ENCODE measurements around the gene NPPC.
"Not testable (repeated sequence)": the region's sequence is repeated elsewhere in the genome, so short reads cannot be mapped to it uniquely, and the experiment has no call there.

Gene NPPC

DNA sequence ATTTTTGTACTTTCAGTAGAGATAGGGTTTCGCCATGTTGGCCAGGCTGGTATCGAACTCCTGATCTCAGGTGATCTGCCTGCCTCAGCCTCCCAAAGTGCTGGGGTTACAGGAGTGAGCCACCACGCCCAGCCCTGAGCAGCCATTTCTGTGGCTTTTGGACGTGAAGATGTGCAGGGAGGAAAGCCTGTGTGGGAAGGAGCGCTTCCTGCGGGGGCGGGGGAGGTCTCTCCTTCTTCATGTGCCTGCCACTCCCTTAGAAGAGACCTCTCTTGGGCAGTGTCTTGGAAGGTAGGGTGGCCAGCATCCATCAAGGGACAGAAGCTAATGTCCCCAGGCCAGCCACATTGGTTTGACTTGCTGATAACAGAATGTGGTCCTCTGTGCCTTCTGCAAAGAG is 16.0 kb downstream of the NPPC start:
- H3K27ac ChIP-seq (ENCODE audit: insufficient read depth, low read length, poor library complexity, severe bottlenecking) = not testable (repeated sequence)

DNA sequence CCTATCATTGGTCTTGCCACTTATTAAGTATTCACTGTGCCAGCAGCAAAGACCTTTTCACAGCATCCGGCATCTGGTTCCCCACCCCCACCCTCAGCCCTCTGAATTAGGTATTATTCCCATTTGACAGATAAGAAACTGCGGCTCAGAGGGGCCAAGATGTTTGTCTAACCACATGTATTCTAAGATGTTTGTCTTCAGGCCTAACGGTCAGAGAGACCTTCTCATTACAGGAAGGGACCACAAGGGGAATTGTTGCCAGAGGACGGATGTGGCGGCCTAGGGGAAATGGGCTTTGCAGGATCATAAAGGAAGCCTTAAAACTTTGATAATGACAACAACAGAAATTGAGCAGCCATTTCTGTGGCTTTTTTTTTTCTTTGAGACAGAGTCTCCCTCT is 16.6 kb downstream of the NPPC start:
- no peaks in the 10 kb centered on the region for H3K9me3 ChIP-seq (ENCODE audit: control insufficient read depth, low read length)
- DNase-seq = no peak
- no peaks in the 10 kb centered on the region for H3K27me3 ChIP-seq (replicated peaks; ENCODE audit: control insufficient read depth, insufficient read depth, low read length, poor library complexity, severe bottlenecking)
- H3K4me3 ChIP-seq (ENCODE audit: insufficient read depth, low read depth, low read length, poor library complexity, severe bottlenecking) = no peak overlapping the region
- no peaks in the 10 kb centered on the region for H3K4me1 ChIP-seq (ENCODE audit: control insufficient read depth, insufficient read depth, low read length, poor library complexity, severe bottlenecking)
- no peak overlapping the region for H3K27ac ChIP-seq (ENCODE audit: insufficient read depth, low read length, poor library complexity, severe bottlenecking)
- no peaks in the 10 kb centered on the region for H3K36me3 ChIP-seq (ENCODE audit: control insufficient read depth, insufficient read depth, low read length)

More for the DNA sequence above, 16.0 kb downstream of the NPPC start:
- H3K36me3 ChIP-seq (ENCODE audit: control insufficient read depth, insufficient read depth, low read length); H3K4me3 ChIP-seq (ENCODE audit: insufficient read depth, low read depth, low read length, poor library complexity, severe bottlenecking); H3K27me3 ChIP-seq (replicated peaks; ENCODE audit: control insufficient read depth, insufficient read depth, low read length, poor library complexity, severe bottlenecking); DNase-seq; H3K9me3 ChIP-seq (ENCODE audit: control insufficient read depth, low read length); H3K4me1 ChIP-seq (ENCODE audit: control insufficient read depth, insufficient read depth, low read length, poor library complexity, severe bottlenecking): not testable (repeated sequence)

DNA sequence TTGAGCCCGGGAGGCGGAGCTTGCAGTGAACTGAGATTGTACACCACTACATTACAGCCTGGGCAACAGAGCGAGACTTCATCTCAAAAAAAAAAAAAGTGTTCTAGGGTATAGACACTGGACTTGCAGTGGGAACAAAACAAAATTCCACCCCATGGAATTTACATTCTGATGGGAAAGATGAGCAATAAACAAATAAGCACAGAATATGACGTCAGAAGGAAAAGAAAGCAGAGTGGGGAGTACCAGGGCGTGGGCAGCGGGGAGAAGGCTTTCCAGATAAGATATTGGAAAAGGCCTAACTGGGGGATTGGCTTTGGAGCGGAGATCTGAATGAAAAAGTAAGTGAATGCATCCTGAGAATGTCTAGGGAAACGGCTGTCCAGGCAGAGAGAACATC is 17.6 kb downstream of the NPPC start:
- no peaks in the 10 kb centered on the region for H3K36me3 ChIP-seq (ENCODE audit: control insufficient read depth, insufficient read depth, low read length)
- H3K4me1 ChIP-seq (ENCODE audit: control insufficient read depth, insufficient read depth, low read length, poor library complexity, severe bottlenecking) = no peaks in the 10 kb centered on the region
- H3K4me3 ChIP-seq (ENCODE audit: insufficient read depth, low read depth, low read length, poor library complexity, severe bottlenecking) = no peak overlapping the region
- no peaks in the 10 kb centered on the region for H3K9me3 ChIP-seq (ENCODE audit: control insufficient read depth, low read length)
- no peaks in the 10 kb centered on the region for H3K27me3 ChIP-seq (replicated peaks; ENCODE audit: control insufficient read depth, insufficient read depth, low read length, poor library complexity, severe bottlenecking)
- no peak for DNase-seq
- no peak overlapping the region for H3K27ac ChIP-seq (ENCODE audit: insufficient read depth, low read length, poor library complexity, severe bottlenecking)

DNA sequence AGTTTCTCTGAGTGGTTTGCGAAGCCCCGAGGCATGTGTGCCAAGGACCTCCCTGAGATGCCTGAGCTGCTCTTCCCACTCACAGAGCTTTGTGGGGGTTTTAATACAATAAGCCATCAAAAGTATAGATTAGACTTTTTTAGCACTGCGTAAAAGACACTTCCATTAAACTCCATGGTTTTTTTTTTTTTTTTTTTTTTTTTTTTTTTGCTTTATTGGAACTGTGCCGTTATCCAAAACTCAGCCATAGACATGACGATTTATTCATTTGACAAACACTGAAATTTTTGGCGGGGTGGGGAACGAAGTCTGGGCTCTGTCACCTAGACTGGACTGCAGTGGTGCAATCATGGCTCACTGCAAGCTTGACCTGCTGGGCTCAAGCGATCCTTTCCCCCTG is 18.4 kb downstream of the NPPC start:
- Histone ChIP-seq H3K9me3 (ENCODE audit: control insufficient read depth, low read length) (no peaks in the 10 kb centered on the region), H3K27ac (ENCODE audit: insufficient read depth, low read length, poor library complexity, severe bottlenecking) (no peak overlapping the region), H3K4me1 (ENCODE audit: control insufficient read depth, insufficient read depth, low read length, poor library complexity, severe bottlenecking) (no peaks in the 10 kb centered on the region), H3K4me3 (ENCODE audit: insufficient read depth, low read depth, low read length, poor library complexity, severe bottlenecking) (no peak overlapping the region), H3K36me3 (ENCODE audit: control insufficient read depth, insufficient read depth, low read length) (no peaks in the 10 kb centered on the region), H3K27me3 (replicated peaks; ENCODE audit: control insufficient read depth, insufficient read depth, low read length, poor library complexity, severe bottlenecking) (no peaks in the 10 kb centered on the region)
- no peak for DNase-seq

DNA sequence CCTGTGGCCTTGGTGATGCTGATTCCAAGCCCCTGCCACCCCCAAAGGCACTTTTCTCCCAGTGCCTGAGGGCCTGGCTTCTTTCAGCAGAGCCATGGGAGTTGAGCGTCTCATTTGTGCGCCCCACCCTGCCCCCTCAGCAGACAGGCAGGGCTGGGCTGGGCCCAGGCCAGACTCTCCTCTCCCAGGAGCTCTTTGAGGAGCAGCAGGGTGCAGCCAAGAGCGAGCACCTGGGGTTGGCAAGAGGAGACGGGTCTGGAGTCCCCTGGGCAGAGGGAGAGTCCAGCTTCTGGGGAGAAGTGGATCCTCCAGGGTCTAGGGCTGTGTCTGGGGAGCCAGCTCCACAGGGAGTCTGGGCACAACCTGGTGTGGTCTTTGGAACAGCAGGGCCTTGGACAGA is 21.2 kb downstream of the NPPC start:
- H3K36me3 ChIP-seq (ENCODE audit: control insufficient read depth, insufficient read depth, low read length) = no peaks in the 10 kb centered on the region
- H3K4me3 ChIP-seq (ENCODE audit: insufficient read depth, low read depth, low read length, poor library complexity, severe bottlenecking) = no peak overlapping the region
- no peak for DNase-seq
- H3K27me3 ChIP-seq (replicated peaks; ENCODE audit: control insufficient read depth, insufficient read depth, low read length, poor library complexity, severe bottlenecking) = no peaks in the 10 kb centered on the region
- no peak overlapping the region for H3K27ac ChIP-seq (ENCODE audit: insufficient read depth, low read length, poor library complexity, severe bottlenecking)
- H3K4me1 ChIP-seq (ENCODE audit: control insufficient read depth, insufficient read depth, low read length, poor library complexity, severe bottlenecking) = no peaks in the 10 kb centered on the region
- H3K9me3 ChIP-seq (ENCODE audit: control insufficient read depth, low read length) = no peaks in the 10 kb centered on the region

DNA sequence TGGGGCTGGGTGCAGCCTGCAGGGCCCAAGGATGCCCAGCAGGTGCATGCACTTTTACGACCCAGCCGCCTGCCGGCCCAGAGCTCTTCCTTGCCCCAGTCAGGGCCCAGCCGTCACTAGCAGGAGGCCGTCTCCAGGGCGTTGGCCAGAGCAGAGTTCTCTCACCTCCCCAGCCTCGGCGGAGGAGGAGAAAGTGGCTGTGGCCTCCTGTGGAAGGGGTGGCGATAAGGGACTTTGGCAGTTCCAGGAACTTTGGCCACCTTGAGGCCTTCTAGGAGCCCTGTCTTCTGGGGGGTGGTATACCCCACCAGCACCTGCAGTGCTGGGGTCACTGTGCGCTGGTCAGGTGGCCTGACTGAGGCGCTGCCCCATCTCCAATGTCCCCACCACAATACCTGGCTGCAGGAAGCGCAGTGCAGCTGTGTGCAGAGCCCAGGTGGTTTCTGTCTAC is 22.0 kb downstream of the NPPC start:
- H3K27me3 ChIP-seq (replicated peaks; ENCODE audit: control insufficient read depth, insufficient read depth, low read length, poor library complexity, severe bottlenecking) = no peaks in the 10 kb centered on the region
- H3K4me3 ChIP-seq (ENCODE audit: insufficient read depth, low read depth, low read length, poor library complexity, severe bottlenecking) = no peak overlapping the region
- DNase-seq = no peak

DNA sequence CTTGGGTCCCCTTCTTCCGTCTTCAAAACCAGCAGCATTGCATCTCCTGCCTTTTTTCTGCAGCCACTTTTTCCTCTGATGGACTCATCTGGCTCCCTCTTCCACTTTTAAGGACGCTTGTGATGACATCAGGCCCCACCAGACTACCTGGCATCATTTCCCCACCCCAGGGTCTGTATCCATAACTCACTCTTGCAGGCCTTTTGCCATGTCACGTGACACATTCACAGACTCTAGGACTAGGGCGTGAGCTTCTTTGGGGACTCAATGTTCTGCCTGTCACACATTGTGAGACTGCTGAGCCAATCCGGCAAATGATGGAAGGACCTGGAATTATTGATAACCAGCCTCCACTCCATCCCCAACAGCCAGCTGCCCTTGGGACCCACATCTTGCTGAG is 23.6 kb downstream of the NPPC start:
- DNase-seq = no peak
- Histone ChIP-seq H3K4me1 (ENCODE audit: control insufficient read depth, insufficient read depth, low read length, poor library complexity, severe bottlenecking) (no peaks in the 10 kb centered on the region), H3K9me3 (ENCODE audit: control insufficient read depth, low read length) (no peaks in the 10 kb centered on the region), H3K4me3 (ENCODE audit: insufficient read depth, low read depth, low read length, poor library complexity, severe bottlenecking) (no peak overlapping the region), H3K27ac (ENCODE audit: insufficient read depth, low read length, poor library complexity, severe bottlenecking) (no peak overlapping the region), H3K36me3 (ENCODE audit: control insufficient read depth, insufficient read depth, low read length) (no peaks in the 10 kb centered on the region), H3K27me3 (replicated peaks; ENCODE audit: control insufficient read depth, insufficient read depth, low read length, poor library complexity, severe bottlenecking) (no peaks in the 10 kb centered on the region)

More for the DNA sequence above, 22.0 kb downstream of the NPPC start:
- no peaks in the 10 kb centered on the region for H3K9me3 ChIP-seq (ENCODE audit: control insufficient read depth, low read length)
- H3K27ac ChIP-seq (ENCODE audit: insufficient read depth, low read length, poor library complexity, severe bottlenecking) = no peak overlapping the region
- no peaks in the 10 kb centered on the region for H3K4me1 ChIP-seq (ENCODE audit: control insufficient read depth, insufficient read depth, low read length, poor library complexity, severe bottlenecking)
- no peaks in the 10 kb centered on the region for H3K36me3 ChIP-seq (ENCODE audit: control insufficient read depth, insufficient read depth, low read length)

DNA sequence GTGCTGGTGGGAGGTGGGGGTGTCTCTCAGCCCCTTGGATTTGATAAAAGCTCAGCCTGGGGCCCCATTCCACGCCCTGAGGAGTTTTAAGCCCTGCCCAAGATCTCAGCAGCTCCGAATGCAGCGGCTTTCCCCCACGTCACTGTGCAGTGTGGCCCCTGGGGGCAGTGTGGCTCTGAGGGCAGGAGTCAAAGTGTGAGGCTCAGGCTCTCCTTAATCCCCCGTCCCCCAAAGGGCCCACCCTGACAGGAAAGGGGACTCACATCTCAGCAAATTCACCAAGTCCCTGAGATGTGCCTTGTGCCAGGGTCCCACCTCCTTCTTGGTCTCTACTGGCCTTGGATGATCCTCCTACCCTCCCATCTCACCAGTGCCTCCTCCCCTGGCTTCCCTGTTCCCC is 25.2 kb downstream of the NPPC start:
- H3K36me3 ChIP-seq (ENCODE audit: control insufficient read depth, insufficient read depth, low read length) = no peaks in the 10 kb centered on the region
- H3K27ac ChIP-seq (ENCODE audit: insufficient read depth, low read length, poor library complexity, severe bottlenecking) = no peak overlapping the region
- no peaks in the 10 kb centered on the region for H3K27me3 ChIP-seq (replicated peaks; ENCODE audit: control insufficient read depth, insufficient read depth, low read length, poor library complexity, severe bottlenecking)
- no peak for DNase-seq
- H3K4me3 ChIP-seq (ENCODE audit: insufficient read depth, low read depth, low read length, poor library complexity, severe bottlenecking) = no peak overlapping the region
- H3K4me1 ChIP-seq (ENCODE audit: control insufficient read depth, insufficient read depth, low read length, poor library complexity, severe bottlenecking) = no peaks in the 10 kb centered on the region
- H3K9me3 ChIP-seq (ENCODE audit: control insufficient read depth, low read length) = no peaks in the 10 kb centered on the region

DNA sequence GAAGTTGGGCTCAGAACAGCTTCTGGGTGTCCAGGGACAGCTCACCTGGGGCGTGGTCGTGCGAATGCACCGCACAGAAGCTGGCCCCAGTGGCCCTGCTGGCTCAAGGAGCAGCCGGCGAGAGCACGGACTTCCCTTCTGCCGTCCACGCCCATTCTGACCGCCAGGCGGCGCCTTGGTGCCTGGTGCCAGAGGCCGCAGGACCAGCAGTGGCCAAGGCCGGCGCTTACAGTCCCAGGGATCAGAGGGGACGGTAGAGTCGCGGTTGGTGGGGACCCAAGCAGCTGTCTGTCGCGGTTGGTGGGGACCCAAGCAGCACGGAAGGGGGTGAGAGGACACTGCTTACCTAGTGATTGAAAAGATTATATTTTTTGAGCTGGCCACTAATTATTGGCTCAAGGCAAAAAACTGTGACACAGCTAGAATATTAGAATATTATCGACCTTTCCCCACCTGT is 25.7 kb downstream of the NPPC start:
- Histone ChIP-seq H3K4me3 (ENCODE audit: insufficient read depth, low read depth, low read length, poor library complexity, severe bottlenecking) (no peak overlapping the region), H3K27me3 (replicated peaks; ENCODE audit: control insufficient read depth, insufficient read depth, low read length, poor library complexity, severe bottlenecking) (no peaks in the 10 kb centered on the region), H3K9me3 (ENCODE audit: control insufficient read depth, low read length) (no peaks in the 10 kb centered on the region), H3K27ac (ENCODE audit: insufficient read depth, low read length, poor library complexity, severe bottlenecking) (no peak overlapping the region), H3K36me3 (ENCODE audit: control insufficient read depth, insufficient read depth, low read length) (no peaks in the 10 kb centered on the region), H3K4me1 (ENCODE audit: control insufficient read depth, insufficient read depth, low read length, poor library complexity, severe bottlenecking) (no peaks in the 10 kb centered on the region)
- DNase-seq = peak in 2 of 3 donors; percentile 3 to 29

DNA sequence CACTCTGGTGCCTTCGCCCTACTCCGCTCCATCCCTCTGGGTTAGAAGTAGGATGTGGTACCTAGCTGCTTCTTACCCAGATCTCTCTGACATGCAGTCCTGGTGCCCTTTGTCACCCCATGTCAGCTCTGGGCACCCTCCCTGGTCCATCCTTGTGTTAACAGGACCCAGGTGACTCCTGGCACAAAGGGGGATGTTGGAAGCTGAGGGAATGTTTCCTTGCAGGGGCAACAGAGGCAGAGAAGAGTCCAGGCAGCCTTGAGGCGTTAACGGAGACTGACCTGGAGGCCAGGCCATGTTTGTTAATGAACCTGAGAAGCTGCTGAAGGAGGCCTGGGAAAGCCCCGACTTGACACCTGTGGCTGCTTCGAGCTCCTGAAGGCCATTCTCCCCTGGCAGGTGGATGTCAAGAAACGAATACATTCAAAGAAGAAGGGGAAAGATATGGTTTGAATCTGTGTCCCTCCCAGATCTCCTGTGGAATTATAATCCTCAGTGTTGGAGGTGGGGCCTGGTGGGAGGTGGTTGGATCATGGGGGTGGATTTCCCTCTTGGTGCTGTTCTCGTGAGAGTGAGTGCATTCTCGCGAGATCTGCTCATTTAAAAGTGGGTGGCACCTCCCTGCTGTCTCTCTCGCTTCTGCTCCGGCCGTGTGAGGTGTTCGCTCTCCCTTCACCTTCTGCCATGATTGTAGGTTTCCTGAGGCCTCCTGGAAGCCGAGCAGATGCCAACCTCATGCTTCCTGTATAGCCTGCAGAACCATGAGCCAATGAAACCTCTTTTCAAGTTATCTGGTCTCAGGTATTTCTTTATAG is 31.4 kb downstream of the NPPC start:
- Histone ChIP-seq H3K36me3 (ENCODE audit: control insufficient read depth, insufficient read depth, low read length) (no peaks in the 10 kb centered on the region), H3K9me3 (ENCODE audit: control insufficient read depth, low read length) (no peaks in the 10 kb centered on the region), H3K27me3 (replicated peaks; ENCODE audit: control insufficient read depth, insufficient read depth, low read length, poor library complexity, severe bottlenecking) (no peaks in the 10 kb centered on the region), H3K4me1 (ENCODE audit: control insufficient read depth, insufficient read depth, low read length, poor library complexity, severe bottlenecking) (no peaks in the 10 kb centered on the region), H3K4me3 (ENCODE audit: insufficient read depth, low read depth, low read length, poor library complexity, severe bottlenecking) (no peak overlapping the region), H3K27ac (ENCODE audit: insufficient read depth, low read length, poor library complexity, severe bottlenecking) (no peak overlapping the region)
- no peak for DNase-seq
